Vagina (tissue), 2 donors: ENCODE results near the gene MTF1.

Experiments used
- POLR2AphosphoS5 ChIP-seq, 2 donors: sonication (generic); formaldehyde crosslinking; IDR thresholded peaks; one replicate each; pipeline ENCODE4 v1.9.0; 2017; ENCODE audit warnings: antibody characterized with exemption in 2 of 2, mild to moderate bottlenecking in 2 of 2, low read depth in 1 of 2; ENCODE audit not compliant: insufficient read depth in 1 of 2
- TF ChIP-seq, protein P1 (sequence below), 3 experiments: fragments of 450-650 bp in 2 of 3; fragments of 200-600 bp in 1 of 3; sonication (generic) in 1 of 3; IDR thresholded peaks; one replicate each; pipeline ENCODE4 v1.5.1; 2017 to 2019; ENCODE audit warnings: antibody characterized with exemption in 3 of 3, mild to moderate bottlenecking in 2 of 3, moderate library complexity in 2 of 3

DNA sequence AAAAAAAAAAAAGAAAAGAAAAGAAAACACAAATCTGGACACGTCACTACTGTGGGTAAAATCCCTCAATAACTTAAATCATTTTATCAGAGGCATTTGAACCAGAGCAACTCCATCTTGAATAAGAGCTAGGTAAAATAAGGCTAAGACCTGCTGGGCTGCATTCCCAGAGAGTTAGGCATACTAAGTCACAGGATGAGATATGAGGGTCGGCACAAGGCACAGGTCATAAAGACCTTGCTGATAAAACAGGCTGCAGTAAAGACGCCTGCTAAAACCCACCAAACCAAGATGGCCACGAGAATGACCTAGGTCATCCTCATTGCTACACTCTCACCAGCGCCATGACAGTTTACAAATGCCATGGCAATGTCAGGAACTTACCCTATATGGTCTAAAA, 43.6 kb upstream of the MTF1 start:
- TF ChIP-seq, protein P1, sequence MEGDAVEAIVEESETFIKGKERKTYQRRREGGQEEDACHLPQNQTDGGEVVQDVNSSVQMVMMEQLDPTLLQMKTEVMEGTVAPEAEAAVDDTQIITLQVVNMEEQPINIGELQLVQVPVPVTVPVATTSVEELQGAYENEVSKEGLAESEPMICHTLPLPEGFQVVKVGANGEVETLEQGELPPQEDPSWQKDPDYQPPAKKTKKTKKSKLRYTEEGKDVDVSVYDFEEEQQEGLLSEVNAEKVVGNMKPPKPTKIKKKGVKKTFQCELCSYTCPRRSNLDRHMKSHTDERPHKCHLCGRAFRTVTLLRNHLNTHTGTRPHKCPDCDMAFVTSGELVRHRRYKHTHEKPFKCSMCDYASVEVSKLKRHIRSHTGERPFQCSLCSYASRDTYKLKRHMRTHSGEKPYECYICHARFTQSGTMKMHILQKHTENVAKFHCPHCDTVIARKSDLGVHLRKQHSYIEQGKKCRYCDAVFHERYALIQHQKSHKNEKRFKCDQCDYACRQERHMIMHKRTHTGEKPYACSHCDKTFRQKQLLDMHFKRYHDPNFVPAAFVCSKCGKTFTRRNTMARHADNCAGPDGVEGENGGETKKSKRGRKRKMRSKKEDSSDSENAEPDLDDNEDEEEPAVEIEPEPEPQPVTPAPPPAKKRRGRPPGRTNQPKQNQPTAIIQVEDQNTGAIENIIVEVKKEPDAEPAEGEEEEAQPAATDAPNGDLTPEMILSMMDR (IDR thresholded peaks at IDR 0.05) = no peak
- TF ChIP-seq POLR2AphosphoS5 (IDR thresholded peaks at IDR 0.05; ENCODE audit: insufficient read depth in 1 of 2, low read depth in 1 of 2) = no peak
